ENCODE measurements around the gene ALK.

Gene ALK

GRCh38 chr2:29157131-29157530, 764.3 kb downstream of the ALK start:
- Histone ChIP-seq H3K4me3 (ENCODE audit: low read depth, low read length) (no peak overlapping the region), H3K27me3 (ENCODE audit: control insufficient read depth, insufficient read depth, low read length) (no peaks in the 10 kb centered on the region), H3K4me1 (ENCODE audit: control insufficient read depth, insufficient read depth, low read length) (peaks cover 5% of the 10 kb centered on the region), H3K9ac (ENCODE audit: low read length) (no peak overlapping the region), H3K9me3 (ENCODE audit: control insufficient read depth, insufficient read depth, low read depth, low read length) (no peaks in the 10 kb centered on the region), H3K27ac (ENCODE audit: low read depth, low read length) (no peak overlapping the region), H3K36me3 (ENCODE audit: control insufficient read depth, insufficient read depth, low read length) (no peaks in the 10 kb centered on the region)

GRCh38 chr2:29155578-29155977, 765.8 kb downstream of the ALK start:
- peaks cover 5% of the 10 kb centered on the region for H3K4me1 ChIP-seq (ENCODE audit: control insufficient read depth, insufficient read depth, low read length)
- no peak overlapping the region for H3K4me3 ChIP-seq (ENCODE audit: low read depth, low read length)
- H3K36me3 ChIP-seq (ENCODE audit: control insufficient read depth, insufficient read depth, low read length), result no peaks in the 10 kb centered on the region
- H3K9ac ChIP-seq (ENCODE audit: low read length), result no peak overlapping the region
- H3K27me3 ChIP-seq (ENCODE audit: control insufficient read depth, insufficient read depth, low read length), result no peaks in the 10 kb centered on the region
- H3K27ac ChIP-seq (ENCODE audit: low read depth, low read length), result no peak overlapping the region
- no peaks in the 10 kb centered on the region for H3K9me3 ChIP-seq (ENCODE audit: control insufficient read depth, insufficient read depth, low read depth, low read length)

GRCh38 chr2:29154610-29155009, 766.8 kb downstream of the ALK start:
- no peaks in the 10 kb centered on the region for H3K9me3 ChIP-seq (ENCODE audit: control insufficient read depth, insufficient read depth, low read depth, low read length)
- H3K9ac ChIP-seq (ENCODE audit: low read length), result no peak overlapping the region
- no peaks in the 10 kb centered on the region for H3K27me3 ChIP-seq (ENCODE audit: control insufficient read depth, insufficient read depth, low read length)
- no peaks in the 10 kb centered on the region for H3K36me3 ChIP-seq (ENCODE audit: control insufficient read depth, insufficient read depth, low read length)
- H3K4me1 ChIP-seq (ENCODE audit: control insufficient read depth, insufficient read depth, low read length), result no peaks in the 10 kb centered on the region; the same call in 1 of the 2 replicates
- H3K4me3 ChIP-seq (ENCODE audit: low read depth, low read length), result no peak overlapping the region
- no peak overlapping the region for H3K27ac ChIP-seq (ENCODE audit: low read depth, low read length)

- no peak overlapping the region for H3K9ac ChIP-seq (ENCODE audit: low read length)
- H3K4me3 ChIP-seq (ENCODE audit: low read depth, low read length), result no peak overlapping the region
- no peaks in the 10 kb centered on the region for H3K27me3 ChIP-seq (ENCODE audit: control insufficient read depth, insufficient read depth, low read length)
- no peak overlapping the region for H3K27ac ChIP-seq (ENCODE audit: low read depth, low read length)
- no peaks in the 10 kb centered on the region for H3K9me3 ChIP-seq (ENCODE audit: control insufficient read depth, insufficient read depth, low read depth, low read length)
- H3K4me1 ChIP-seq (ENCODE audit: control insufficient read depth, insufficient read depth, low read length), result no peaks in the 10 kb centered on the region
- no peaks in the 10 kb centered on the region for H3K36me3 ChIP-seq (ENCODE audit: control insufficient read depth, insufficient read depth, low read length)
These were observed 773.4 kb downstream of the ALK start for GRCh38 chr2:29147963-29148362.

GRCh38 chr2:29146197-29146596, 775.2 kb downstream of the ALK start:
- no peak overlapping the region for H3K27ac ChIP-seq (ENCODE audit: low read depth, low read length)
- no peaks in the 10 kb centered on the region for H3K9me3 ChIP-seq (ENCODE audit: control insufficient read depth, insufficient read depth, low read depth, low read length)
- no peak overlapping the region for H3K4me3 ChIP-seq (ENCODE audit: low read depth, low read length)
- no peaks in the 10 kb centered on the region for H3K36me3 ChIP-seq (ENCODE audit: control insufficient read depth, insufficient read depth, low read length)
- no peaks in the 10 kb centered on the region for H3K4me1 ChIP-seq (ENCODE audit: control insufficient read depth, insufficient read depth, low read length)
- H3K27me3 ChIP-seq (ENCODE audit: control insufficient read depth, insufficient read depth, low read length), result no peaks in the 10 kb centered on the region
- no peak overlapping the region for H3K9ac ChIP-seq (ENCODE audit: low read length)

- Histone ChIP-seq H3K4me1 (ENCODE audit: control insufficient read depth, insufficient read depth, low read length) (no peaks in the 10 kb centered on the region), H3K36me3 (ENCODE audit: control insufficient read depth, insufficient read depth, low read length) (no peaks in the 10 kb centered on the region), H3K4me3 (ENCODE audit: low read depth, low read length) (no peak overlapping the region), H3K9ac (ENCODE audit: low read length) (no peak overlapping the region), H3K9me3 (ENCODE audit: control insufficient read depth, insufficient read depth, low read depth, low read length) (no peaks in the 10 kb centered on the region), H3K27ac (ENCODE audit: low read depth, low read length) (no peak overlapping the region), H3K27me3 (ENCODE audit: control insufficient read depth, insufficient read depth, low read length) (no peaks in the 10 kb centered on the region)
These were observed 777.7 kb downstream of the ALK start for GRCh38 chr2:29143657-29144056.

Measured in HUES6 (cell line).